Epithelial cell of proximal tubule (primary cell): ENCODE measurements around the gene CPA4. TPM values are rescaled to one million over a fixed set of nuclear protein-coding genes. Genes with fewer than 3 reads are reported as not detected.
"Not testable (repeated sequence)": the region's sequence is repeated elsewhere in the genome, so short reads cannot be mapped to it uniquely, and the experiment has no call there.

ENCODE experiments used
- DNase-seq: peaks from one replicate; pipeline ENCODE4 v3.0.0-alpha.2; 2011; ENCODE audit warnings: low read depth
- H3K4me3 ChIP-seq: 2 replicates; pipeline ENCODE4 v1.5.1; 2011; ENCODE audit warnings: low read depth, mild to moderate bottlenecking, low read length
- total RNA-seq: library from RNA; depleted of rRNA; stranded (reverse); fragments of >200 nt; gene quantifications from 2 replicates; pipeline ENCODE4 v1.2.3, GENCODE V29; 2015
- TF ChIP-seq, protein P1 (sequence below): conservative IDR thresholded peaks from 2 replicates; pipeline ENCODE4 v1.5.1; 2012; ENCODE audit warnings: low read depth, mild to moderate bottlenecking, low read length

Gene CPA4
- total RNA-seq, 1 donor from 2014 or later = 19.6 TPM

DNA sequence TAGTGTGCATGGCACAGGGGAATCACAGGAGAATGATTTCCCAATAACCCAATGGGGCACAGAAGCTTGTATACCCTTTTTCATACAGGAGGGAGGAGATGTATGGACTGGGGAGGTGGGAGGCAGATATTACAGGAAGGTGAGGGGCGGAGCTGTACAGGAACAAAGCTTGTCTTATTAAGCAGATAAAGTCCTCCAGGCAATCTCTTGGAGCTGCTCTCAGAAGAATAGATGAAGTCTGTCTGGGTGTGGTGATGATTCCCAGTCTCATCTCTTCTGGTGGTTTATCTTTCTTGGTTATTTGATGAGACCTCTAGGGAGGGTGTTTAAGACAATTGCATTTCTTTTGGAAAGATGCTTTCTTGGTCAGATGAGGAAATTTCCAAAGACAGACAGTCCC is 26.6 kb downstream of the CPA4 start:
- TF ChIP-seq, protein P1, sequence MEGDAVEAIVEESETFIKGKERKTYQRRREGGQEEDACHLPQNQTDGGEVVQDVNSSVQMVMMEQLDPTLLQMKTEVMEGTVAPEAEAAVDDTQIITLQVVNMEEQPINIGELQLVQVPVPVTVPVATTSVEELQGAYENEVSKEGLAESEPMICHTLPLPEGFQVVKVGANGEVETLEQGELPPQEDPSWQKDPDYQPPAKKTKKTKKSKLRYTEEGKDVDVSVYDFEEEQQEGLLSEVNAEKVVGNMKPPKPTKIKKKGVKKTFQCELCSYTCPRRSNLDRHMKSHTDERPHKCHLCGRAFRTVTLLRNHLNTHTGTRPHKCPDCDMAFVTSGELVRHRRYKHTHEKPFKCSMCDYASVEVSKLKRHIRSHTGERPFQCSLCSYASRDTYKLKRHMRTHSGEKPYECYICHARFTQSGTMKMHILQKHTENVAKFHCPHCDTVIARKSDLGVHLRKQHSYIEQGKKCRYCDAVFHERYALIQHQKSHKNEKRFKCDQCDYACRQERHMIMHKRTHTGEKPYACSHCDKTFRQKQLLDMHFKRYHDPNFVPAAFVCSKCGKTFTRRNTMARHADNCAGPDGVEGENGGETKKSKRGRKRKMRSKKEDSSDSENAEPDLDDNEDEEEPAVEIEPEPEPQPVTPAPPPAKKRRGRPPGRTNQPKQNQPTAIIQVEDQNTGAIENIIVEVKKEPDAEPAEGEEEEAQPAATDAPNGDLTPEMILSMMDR = no peak
- DNase-seq = no peak
- no peak overlapping the region for H3K4me3 ChIP-seq

DNA sequence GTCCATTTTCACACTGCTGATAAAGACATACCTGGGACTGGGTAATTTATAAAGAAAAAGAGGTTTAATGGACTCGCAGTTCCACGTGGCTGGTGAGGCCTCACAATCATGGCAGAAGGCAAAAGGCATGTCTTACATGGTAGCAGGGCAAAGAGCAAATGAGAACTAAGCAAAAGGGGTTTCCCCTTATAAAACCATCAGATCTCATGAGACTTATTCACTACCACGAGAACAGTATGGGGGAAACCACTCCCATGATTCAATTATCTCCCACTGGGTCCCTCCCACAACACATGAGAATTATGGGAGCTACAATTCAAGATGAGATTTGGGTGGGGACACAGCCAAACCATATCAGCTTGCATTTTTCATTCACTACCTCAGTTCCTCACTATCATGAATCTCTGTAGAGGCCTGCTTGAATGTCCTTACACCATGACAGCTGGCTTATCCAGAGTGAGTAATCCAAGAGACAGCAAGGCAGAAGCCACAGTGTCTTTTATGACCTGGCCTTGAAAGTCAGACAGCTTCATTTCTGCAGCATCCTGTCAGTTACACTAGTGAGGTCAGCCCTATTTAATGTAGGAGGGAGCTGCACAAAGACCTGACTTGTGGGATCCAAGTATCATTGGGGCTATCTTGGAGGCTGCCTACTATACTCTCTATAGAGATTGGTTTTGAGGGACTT is 28.7 kb downstream of the CPA4 start:
- H3K4me3 ChIP-seq, DNase-seq: not testable (repeated sequence)

DNA sequence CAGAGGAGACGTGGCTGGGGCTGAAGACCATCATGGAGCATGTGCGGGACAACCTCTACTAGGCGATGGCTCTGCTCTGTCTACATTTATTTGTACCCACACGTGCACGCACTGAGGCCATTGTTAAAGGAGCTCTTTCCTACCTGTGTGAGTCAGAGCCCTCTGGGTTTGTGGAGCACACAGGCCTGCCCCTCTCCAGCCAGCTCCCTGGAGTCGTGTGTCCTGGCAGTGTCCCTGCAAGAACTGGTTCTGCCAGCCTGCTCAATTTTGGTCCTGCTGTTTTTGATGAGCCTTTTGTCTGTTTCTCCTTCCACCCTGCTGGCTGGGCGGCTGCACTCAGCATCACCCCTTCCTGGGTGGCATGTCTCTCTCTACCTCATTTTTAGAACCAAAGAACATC is 29.7 kb downstream of the CPA4 start:
- TF ChIP-seq, protein P1 = no peak
- no peak overlapping the region for H3K4me3 ChIP-seq
- no peak for DNase-seq

DNA sequence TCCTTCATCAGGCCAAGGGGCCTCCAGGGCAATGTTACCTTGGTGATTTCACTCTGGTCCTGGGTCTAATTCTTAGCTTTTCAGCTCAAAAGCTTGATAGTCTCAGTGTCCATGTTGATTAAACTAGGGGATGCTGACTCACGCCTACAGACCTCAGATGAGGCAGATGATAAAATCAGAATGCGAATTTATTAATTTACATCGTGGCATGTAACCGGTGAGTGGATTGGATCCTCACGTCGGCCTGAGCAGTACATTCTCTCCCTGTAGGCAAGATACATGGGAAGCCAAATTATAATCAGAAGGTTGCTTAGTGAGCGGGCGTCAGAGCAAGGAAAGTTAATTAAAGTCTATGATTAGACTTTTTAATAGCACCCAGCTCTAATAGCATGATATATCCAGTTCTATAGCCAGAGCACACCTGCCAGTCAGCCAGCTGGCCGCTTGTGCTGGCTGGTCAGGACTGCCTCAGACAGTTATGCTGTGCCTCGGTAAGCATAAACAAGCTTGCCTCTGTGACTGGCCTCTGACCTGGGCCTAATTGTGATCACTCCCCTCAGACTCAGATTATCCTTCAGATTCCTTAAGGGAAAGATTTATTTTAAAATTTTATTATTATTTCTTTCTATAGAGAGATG is 31.5 kb downstream of the CPA4 start:
- H3K4me3 ChIP-seq = no peak overlapping the region
- TF ChIP-seq, protein P1 = no peak
- no peak for DNase-seq

DNA sequence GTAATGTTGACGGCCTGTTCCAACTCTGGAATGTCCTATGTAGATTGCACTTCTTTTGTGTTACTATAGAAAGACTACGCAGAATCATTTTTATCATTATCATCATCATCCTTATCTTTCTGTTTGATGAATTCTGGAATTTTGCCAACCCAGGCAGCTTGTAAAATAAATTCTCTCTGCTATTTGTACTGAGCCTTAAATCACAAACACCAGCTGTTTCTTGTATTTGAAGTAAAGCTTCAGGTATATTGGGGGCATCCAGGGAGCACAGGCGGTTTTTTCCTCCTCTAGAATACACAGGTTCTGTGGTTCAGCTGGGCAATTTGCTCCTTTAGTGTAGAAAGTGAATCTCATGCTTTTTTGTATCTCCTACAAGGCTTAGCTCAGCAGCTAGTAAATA is 36.7 kb downstream of the CPA4 start:
- no peak overlapping the region for H3K4me3 ChIP-seq
- DNase-seq = no peak
- TF ChIP-seq, protein P1 = no peak

DNA sequence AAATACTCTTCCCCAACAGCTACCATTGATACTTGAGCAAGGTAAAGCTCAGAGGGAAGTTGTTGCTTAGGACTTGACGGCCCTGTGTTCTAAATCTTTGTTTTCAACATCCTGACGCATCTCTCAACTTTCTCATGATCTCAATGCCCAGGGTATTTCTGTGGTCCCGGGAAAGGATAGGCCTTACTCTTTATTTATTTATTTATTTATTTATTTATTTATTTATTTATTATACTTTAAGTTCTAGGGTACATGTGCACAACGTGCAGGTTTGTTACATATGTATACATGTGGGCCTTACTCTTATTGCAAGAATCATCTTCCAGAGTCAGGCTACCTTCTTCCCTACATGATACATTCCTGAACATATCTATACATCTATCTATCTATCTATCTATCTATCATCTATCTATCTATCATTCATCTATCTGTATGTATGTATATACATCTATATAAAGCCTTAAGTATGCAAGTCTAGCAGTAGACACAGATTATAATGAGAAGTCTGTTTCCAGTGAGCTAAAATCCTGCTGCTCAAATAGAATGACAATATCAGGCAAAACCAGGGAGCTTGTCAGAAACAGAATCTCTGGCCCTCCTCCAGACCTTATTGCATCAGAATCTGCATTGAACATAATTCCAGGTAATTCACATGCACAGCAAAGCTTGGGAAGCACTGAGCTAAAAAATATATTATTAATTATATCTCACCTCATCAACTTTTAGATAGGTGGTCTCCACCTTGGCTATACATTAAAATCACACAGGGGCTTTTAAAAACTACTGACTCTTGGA is 39.5 kb downstream of the CPA4 start:
- TF ChIP-seq, protein P1 = no peak
- no peak overlapping the region for H3K4me3 ChIP-seq
- no peak for DNase-seq

DNA sequence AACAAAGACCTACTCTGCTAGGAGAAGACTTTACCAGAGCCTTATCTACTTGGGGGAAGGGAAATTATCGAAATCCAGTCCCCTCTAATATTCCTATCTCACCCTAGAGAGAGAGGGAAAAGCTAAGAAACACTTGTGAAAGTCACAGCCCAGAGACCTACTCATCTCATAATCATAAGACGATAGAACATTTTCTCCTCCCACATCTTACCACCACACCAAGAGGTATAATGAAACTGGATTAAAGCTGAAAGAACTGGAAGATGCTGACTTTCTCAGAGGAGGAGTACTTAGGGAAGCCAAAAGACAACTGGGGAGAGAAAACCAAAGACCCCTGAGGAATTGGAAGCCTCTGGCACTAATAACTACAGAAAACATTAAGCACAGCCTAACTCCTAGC is 40.9 kb downstream of the CPA4 start:
- TF ChIP-seq, protein P1 = no peak

More for the DNA sequence above, 40.9 kb downstream of the CPA4 start:
- H3K4me3 ChIP-seq = no peak overlapping the region
- DNase-seq = no peak
